ENCODE results near the gene CDR2. TPM values are rescaled to one million over a fixed set of nuclear protein-coding genes. Genes with fewer than 3 reads are reported as not detected.

The CDR2 gene
- total and polyA plus RNA-seq, 2 of the 13 experiments (the other 11 are each of a cell fraction or from before 2014, with no cell fraction given) = 59.0 to 78.9 TPM

GRCh38 chr16:22357635-22357971, 16.8 kb downstream of the CDR2 start:
- Histone ChIP-seq H3K9me3 (ENCODE audit: low read length) (no peaks in the 10 kb centered on the region), H3K36me3 (replicated peaks in 1 of 2; ENCODE audit: control insufficient read depth in 1 of 2, insufficient read depth in 2 of 2, low read length in 2 of 2) (peaks cover 20 to 61% of the 10 kb centered on the region in 2 experiments), H3K27me3 (ENCODE audit: control insufficient read depth in 1 of 2, insufficient read depth in 2 of 2, low read length in 2 of 2) (no peaks in the 10 kb centered on the region), H3K4me2 (ENCODE audit: low read depth, low read length) (no peak overlapping the region), H3K4me1 (ENCODE audit: insufficient read depth, low read length) (peaks cover 45% of the 10 kb centered on the region), H3K9ac (ENCODE audit: insufficient read depth, low read depth, low read length) (no peak overlapping the region), H3K4me3 (replicated peaks in 1 of 3; ENCODE audit: insufficient read depth in 1 of 3, low read depth in 2 of 3, low read length in 3 of 3) (no peak overlapping the region), H4K20me1 (ENCODE audit: insufficient read depth, low read length) (peaks cover 43% of the 10 kb centered on the region), H3K79me2 (ENCODE audit: insufficient read depth, low read length) (peaks cover 72% of the 10 kb centered on the region), H2AFZ (ENCODE audit: low read length) (no peak overlapping the region), H3K27ac (ENCODE audit: extremely low read length, insufficient read depth, low read length) (no peak overlapping the region)
- intact Hi-C loops (cut with micrococcal nuclease; ENCODE audit: unreplicated experiment) (no loop called here), in situ Hi-C loops (cut with HindIII; ENCODE audit: extremely low pct_ligation_motif_present, low pct_unique_long_range_greater_than_20kb) (no loop called here)
- no peak for ATAC-seq
- WGBS (ENCODE audit: low lambda C conversion rate) = 98% methylated on average over 1 of the region's 1 CpG
- no peak for DNase-seq (ENCODE audit: low spot score)
- CTCF ChIA-PET (ENCODE audit: low intra/inter-chr PET ratio, low total read pairs) = no interaction called here
- FAIRE-seq = no peak
- POLR2A ChIA-PET = interaction anchor here (0.9 to 2.4 kb wide), 2 partner anchors 12 to 17 kb away, joined by 6 read pairs; partner anchors contain the start of gene CDR2
- no peak for TF ChIP-seq ZNF782 (CRISPR knock-in tag; IDR thresholded peaks at IDR 0.05; ENCODE audit: borderline replicate concordance)
- TF ChIP-seq AKNA (CRISPR knock-in tag; IDR thresholded peaks at IDR 0.05; ENCODE audit: borderline replicate concordance) = no peak
- TF ChIP-seq ZNF510 (CRISPR knock-in tag; IDR thresholded peaks at IDR 0.05; ENCODE audit: low read depth) = no peak
- no peak for TF ChIP-seq FOSL2 (CRISPR knock-in tag; IDR thresholded peaks at IDR 0.05)
- no peak for TF ChIP-seq ZNF572 (CRISPR knock-in tag; IDR thresholded peaks at IDR 0.05)
- TF ChIP-seq ZNF629 (CRISPR knock-in tag; conservative IDR thresholded peaks at IDR 0.05) = no peak
- TF ChIP-seq HCFC1 (IDR thresholded peaks at IDR 0.05; ENCODE audit: low read depth, low read length) = no peak
- TF ChIP-seq SIX1 (CRISPR knock-in tag; IDR thresholded peaks at IDR 0.05; ENCODE audit: borderline replicate concordance) = no peak
- no peak for TF ChIP-seq XRCC5 (optimal IDR thresholded peaks at IDR 0.05; ENCODE audit: low read length)
- no peak for TF ChIP-seq AGO1 (IDR thresholded peaks at IDR 0.05; ENCODE audit: low read depth, low read length, poor library complexity, severe bottlenecking)
- TF ChIP-seq ZNF879 (CRISPR knock-in tag; IDR thresholded peaks at IDR 0.05) = no peak
- TF ChIP-seq ASH2L (IDR thresholded peaks at IDR 0.05; ENCODE audit: insufficient read length, low read depth, low read length) = no peak
- no peak for TF ChIP-seq ZNF773 (CRISPR knock-in tag; IDR thresholded peaks at IDR 0.05; ENCODE audit: borderline replicate concordance)
- TF ChIP-seq ZNF235 (CRISPR knock-in tag; IDR thresholded peaks at IDR 0.05; ENCODE audit: borderline replicate concordance) = no peak
- TF ChIP-seq RFXAP (CRISPR knock-in tag; IDR thresholded peaks at IDR 0.05; ENCODE audit: borderline replicate concordance) = no peak
- no peak for TF ChIP-seq ATF1 (CRISPR knock-in tag; IDR thresholded peaks at IDR 0.05)
- no peak for TF ChIP-seq HOXA7 (CRISPR knock-in tag; IDR thresholded peaks at IDR 0.05)
- no TSS peak for BruUV-seq (replicated peaks)

Data from HepG2 (cell line).